CD14-positive monocyte (primary cell): ENCODE data around the gene SPTBN2. TPM values are rescaled to one million over a fixed set of nuclear protein-coding genes. Genes with fewer than 3 reads are reported as not detected.

ENCODE experiments used
- DNase-seq, 3 donors: peaks; one replicate each; pipeline ENCODE4 v3.0.0-alpha.2; 2011 to 2022
- H2AFZ ChIP-seq: 2 replicates; pipeline ENCODE4 v1.6.0; 2012; ENCODE audit warnings: mild to moderate bottlenecking, low read depth, low read length, inconsistent platforms; ENCODE audit not compliant: insufficient read depth, poor library complexity, severe bottlenecking
- H3K27ac ChIP-seq, 2 donors: 1 replicate in 1 of 2; 2 replicates in 1 of 2; pipeline ENCODE4 v1.5.1; 2012 to 2013; ENCODE audit warnings: low read length in 2 of 2, control low read depth in 1 of 2, inconsistent platforms in 1 of 2, low read depth in 1 of 2, mild to moderate bottlenecking in 1 of 2
- H3K27me3 ChIP-seq, 2 donors: one replicate each; pipeline versions ENCODE4 v1.6.0 to v1.6.1; 2011 to 2013; ENCODE audit warnings: low read length in 2 of 2; ENCODE audit not compliant: control insufficient read depth in 2 of 2, insufficient read depth in 2 of 2
- H3K36me3 ChIP-seq, 2 donors: replicated peaks in 1 of 2; 1 replicate in 1 of 2; 2 replicates in 1 of 2; pipeline versions ENCODE4 v1.5.1 to v1.6.1; 2012 to 2013; ENCODE audit warnings: low read length in 2 of 2, control low read depth in 1 of 2, inconsistent platforms in 1 of 2, mild to moderate bottlenecking in 1 of 2; ENCODE audit not compliant: insufficient read depth in 2 of 2, control insufficient read depth in 1 of 2
- H3K4me1 ChIP-seq, 2 donors: 1 replicate in 1 of 2; 2 replicates in 1 of 2; pipeline versions ENCODE4 v1.5.1 to v1.6.1; 2012 to 2013; ENCODE audit warnings: low read length in 2 of 2, control low read depth in 1 of 2, inconsistent platforms in 1 of 2, mild to moderate bottlenecking in 1 of 2, moderate library complexity in 1 of 2; ENCODE audit not compliant: insufficient read depth in 2 of 2, control insufficient read depth in 1 of 2
- H3K4me2 ChIP-seq: replicated peaks from 2 replicates; pipeline ENCODE3; 2012; ENCODE audit warnings: low read length, moderate library complexity, mild to moderate bottlenecking; ENCODE audit not compliant: poor library complexity, severe bottlenecking; ENCODE audit errors: extremely low read depth
- H3K4me3 ChIP-seq, 3 experiments: fragments of 200-600 bp in 1 of 3; sonication (generic) in 1 of 3; replicated peaks in 1 of 3; 1 replicate in 2 of 3; 2 replicates in 1 of 3; pipeline ENCODE4 v1.5.1; 2011 to 2013; ENCODE audit warnings: low read length in 3 of 3, mild to moderate bottlenecking in 3 of 3, control low read depth in 2 of 3, low read depth in 2 of 3, inconsistent platforms in 1 of 3, moderate library complexity in 1 of 3
- H3K79me2 ChIP-seq: 2 replicates; pipeline ENCODE4 v1.6.0; 2012; ENCODE audit warnings: mild to moderate bottlenecking, control low read depth, inconsistent platforms, low read length, moderate library complexity; ENCODE audit not compliant: insufficient read depth
- H3K9ac ChIP-seq: 2 replicates; pipeline ENCODE4 v1.6.0; 2017; ENCODE audit warnings: low read length, mild to moderate bottlenecking; ENCODE audit not compliant: insufficient read depth, poor library complexity, severe bottlenecking
- H3K9me3 ChIP-seq, 2 donors: replicated peaks in 1 of 2; 1 replicate in 1 of 2; 2 replicates in 1 of 2; pipeline versions ENCODE4 v1.5.1 to v1.6.1; 2012 to 2013; ENCODE audit warnings: low read length in 2 of 2, control low read depth in 1 of 2; ENCODE audit not compliant: control insufficient read depth in 1 of 2, insufficient read depth in 1 of 2
- H4K20me1 ChIP-seq: 2 replicates; pipeline ENCODE4 v1.6.0; 2012; ENCODE audit warnings: mild to moderate bottlenecking, low read length, control low read depth, moderate library complexity; ENCODE audit not compliant: insufficient read depth
- H3K27ac Mint-ChIP-seq, 7 donors: one replicate each; pipeline ENCODE4 v1.8.0; 2020; ENCODE audit warnings: mild to moderate bottlenecking in 7 of 7, mixed read lengths in 7 of 7, moderate library complexity in 6 of 7, inconsistent platforms in 2 of 7
- H3K27me3 Mint-ChIP-seq, 3 donors: one replicate each; pipeline ENCODE4 v1.8.0; 2021 to 2022; ENCODE audit warnings: low read depth in 3 of 3, mild to moderate bottlenecking in 3 of 3, mixed read lengths in 3 of 3, moderate library complexity in 3 of 3, inconsistent platforms in 1 of 3
- H3K36me3 Mint-ChIP-seq, 2 donors: one replicate each; pipeline ENCODE4 v1.8.0; 2020; ENCODE audit warnings: mixed read lengths in 2 of 2, inconsistent platforms in 1 of 2, mild to moderate bottlenecking in 1 of 2
- H3K4me1 Mint-ChIP-seq: one replicate; pipeline ENCODE4 v1.8.0; 2020; ENCODE audit warnings: mild to moderate bottlenecking, mixed read lengths
- H3K4me3 Mint-ChIP-seq, 2 donors: one replicate each; pipeline ENCODE4 v1.8.0; 2020; ENCODE audit warnings: mild to moderate bottlenecking in 2 of 2, mixed read lengths in 2 of 2, moderate library complexity in 1 of 2
- H3K9me3 Mint-ChIP-seq, 7 donors: one replicate each; pipeline ENCODE4 v1.8.0; 2020 to 2022; ENCODE audit warnings: mixed read lengths in 7 of 7, mild to moderate bottlenecking in 6 of 7, moderate library complexity in 6 of 7, inconsistent platforms in 2 of 7
- CTCF ChIP-seq: fragments of 200-600 bp; IDR thresholded peaks from one replicate; pipeline ENCODE4 v1.8.0; 2022; ENCODE audit warnings: antibody characterized with exemption, mild to moderate bottlenecking
- WGBS: methylation state at CpG from one replicate; pipeline ENCODE4 v1.1.5; 2013; ENCODE audit warnings: missing lambda C conversion rate; ENCODE audit not compliant: insufficient coverage; 5-methylcytosine and 5-hydroxymethylcytosine counted together
- intact Hi-C, 2 donors: fragments of 100-400 bp; cut with micrococcal nuclease; formaldehyde crosslinking; loops; one replicate each; pipeline versions ENCODE4 v1.15.0 to v1.15.1; 2023
- polyA plus RNA-seq, 3 donors: library from polyadenylated mRNA; depleted of rRNA in 1 of 3; unstranded in 2 of 3; stranded (reverse) in 1 of 3; fragments of 300-500 nt in 2 of 3; fragments of >200 nt in 1 of 3; fragmentation: Illumina TruSeq in 2 of 3; gene quantifications; 1 replicate in 2 of 3; 2 replicates in 1 of 3; pipeline ENCODE4 v1.2.3, GENCODE V29; 2012 to 2021

SPTBN2 gene
- polyA plus RNA-seq, 3 donors, result not detected

DNA sequence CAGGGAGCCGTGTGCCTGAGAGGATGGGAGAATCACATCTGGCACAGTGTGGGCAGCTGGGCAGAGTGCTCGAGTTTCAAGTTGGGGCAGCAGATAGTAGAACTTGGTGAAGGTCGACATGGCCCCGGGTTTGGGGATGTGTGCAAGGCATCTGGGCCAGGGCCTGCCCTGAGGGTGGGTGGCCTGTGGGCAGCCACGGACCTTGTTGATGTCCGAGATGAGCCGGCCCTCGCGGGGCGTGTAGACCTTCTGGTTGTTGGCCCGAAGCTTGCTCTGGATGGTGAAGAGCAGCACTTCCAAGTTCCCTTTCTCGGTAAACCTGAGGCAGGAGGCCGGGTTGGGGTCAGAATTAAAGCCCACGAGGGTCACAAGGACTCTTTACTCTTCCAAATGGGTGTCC lies 20.3 kb downstream of the SPTBN2 start:
- H3K4me2 ChIP-seq, result no peak overlapping the region
- no peaks in the 10 kb centered on the region for H3K4me1 Mint-ChIP-seq
- intact Hi-C loops, result no loop called here

DNA sequence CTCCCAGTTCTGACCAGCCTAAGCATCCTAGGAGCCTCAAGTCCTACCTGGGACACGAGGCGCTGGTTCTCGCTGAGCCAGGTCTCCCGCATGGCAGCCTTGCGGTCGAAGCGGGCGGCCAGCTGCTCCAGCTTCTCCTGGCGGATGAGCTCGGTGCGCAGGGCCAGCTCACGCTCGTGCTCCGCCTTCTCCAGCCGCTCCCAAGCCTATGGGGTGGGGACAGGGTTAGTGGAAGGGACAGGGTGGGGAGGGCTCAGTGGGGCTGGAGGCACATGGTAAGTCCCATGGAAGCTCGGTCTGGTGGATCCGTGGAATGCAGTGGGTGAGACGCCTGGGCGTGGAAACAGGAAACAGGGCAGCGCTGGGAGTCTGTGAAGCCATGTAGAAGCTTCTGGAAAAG lies 20.9 kb downstream of the SPTBN2 start:
- no peaks in the 10 kb centered on the region for H3K9me3 Mint-ChIP-seq
- Histone ChIP-seq H3K4me3 (no peak overlapping the region), H3K79me2 (no peaks in the 10 kb centered on the region), H4K20me1 (no peaks in the 10 kb centered on the region), H3K9ac (no peak overlapping the region), H2AFZ (no peak overlapping the region), H3K27ac (no peak overlapping the region), H3K9me3 (no peaks in the 10 kb centered on the region), H3K4me2 (no peak overlapping the region), H3K27me3 (no peaks in the 10 kb centered on the region), H3K36me3 (no peaks in the 10 kb centered on the region), H3K4me1 (no peaks in the 10 kb centered on the region)
- no peak for DNase-seq
- no peak for TF ChIP-seq CTCF
- peak overlapping the region in 2 of 7 donors; percentile 31 to 60 for H3K27ac Mint-ChIP-seq
- intact Hi-C loops, result no loop called here
- 92% methylated on average over 20 of the region's 20 CpGs for WGBS
- no peaks in the 10 kb centered on the region for H3K36me3 Mint-ChIP-seq
- H3K4me1 Mint-ChIP-seq, result no peaks in the 10 kb centered on the region
- H3K4me3 Mint-ChIP-seq, result no peak overlapping the region
- H3K27me3 Mint-ChIP-seq, result peaks cover 2 to 4% (median 4%) of the 10 kb centered on the region in 3 donors

More for the DNA sequence above, 20.3 kb downstream of the SPTBN2 start:
- 96% methylated on average over 12 of the region's 14 CpGs for WGBS
- H4K20me1 ChIP-seq, result no peaks in the 10 kb centered on the region
- Mint-ChIP-seq H3K4me3 (no peak overlapping the region), H3K27ac (no peak overlapping the region), H3K9me3 (no peaks in the 10 kb centered on the region), H3K36me3 (no peaks in the 10 kb centered on the region), H3K27me3 (peaks cover 2 to 6% (median 4%) of the 10 kb centered on the region in 3 donors)
- TF ChIP-seq CTCF, result no peak
- no peaks in the 10 kb centered on the region for H3K4me1 ChIP-seq
- DNase-seq, result no peak
- no peaks in the 10 kb centered on the region for H3K79me2 ChIP-seq
- no peak overlapping the region for H3K4me3 ChIP-seq
- no peak overlapping the region for H3K9ac ChIP-seq
- no peak overlapping the region for H3K27ac ChIP-seq
- no peaks in the 10 kb centered on the region for H3K27me3 ChIP-seq
- no peaks in the 10 kb centered on the region for H3K9me3 ChIP-seq
- no peak overlapping the region for H2AFZ ChIP-seq
- no peaks in the 10 kb centered on the region for H3K36me3 ChIP-seq
